Retinal pigment epithelial cell (primary cell): ENCODE data around the gene DDX47.
A peak's percentile ranks its signal among the peaks of the same experiment; 100 is the strongest.

Source experiments
- DNase-seq: peaks from one replicate; pipeline ENCODE4 v3.0.0-alpha.2; 2010; ENCODE audit warnings: low read depth
- H3K4me3 ChIP-seq: 2 replicates; pipeline ENCODE4 v1.5.1; 2011; ENCODE audit warnings: mild to moderate bottlenecking, low read length, control low read depth, moderate library complexity
- CTCF ChIP-seq: conservative IDR thresholded peaks from 2 replicates; pipeline ENCODE4 v1.5.1; 2011; ENCODE audit warnings: low read depth, low read length, control low read depth, inconsistent platforms

The DDX47 gene

GRCh38 chr12:12779529-12779928 is 33.6 kb upstream of the DDX47 start:
- TF ChIP-seq CTCF: no peak
- DNase-seq: peak; percentile 71

GRCh38 chr12:12784116-12784515 is 29.0 kb upstream of the DDX47 start:
- no peak for TF ChIP-seq CTCF
- no peak for DNase-seq
- no peak overlapping the region for H3K4me3 ChIP-seq

More at GRCh38 chr12:12779529-12779928, 33.6 kb upstream of the DDX47 start:
- no peak overlapping the region for H3K4me3 ChIP-seq

GRCh38 chr12:12784911-12785814 is 28.0 kb upstream of the DDX47 start, which contains the start of gene APOLD1:
Gene APOLD1 (plus strand): TSS chr12:12785659. CDS start chr12:12785692, 33 bp downstream.
- TF ChIP-seq CTCF: no peak
- peak within 1 kb of the TSS; percentile 45 for H3K4me3 ChIP-seq
- no peak for DNase-seq

- peak; percentile 42 for DNase-seq
- H3K4me3 ChIP-seq: peak overlapping the region; percentile 45
- TF ChIP-seq CTCF: no peak
Measured at GRCh38 chr12:12786351-12786705, 26.8 kb upstream of the DDX47 start.

- peak; percentile 53 for DNase-seq
- H3K4me3 ChIP-seq: peak overlapping the region; percentile 45
- TF ChIP-seq CTCF: no peak
Measured at GRCh38 chr12:12786706-12787601, 26.2 kb upstream of the DDX47 start.

GRCh38 chr12:12788131-12788530 is 25.0 kb upstream of the DDX47 start:
- H3K4me3 ChIP-seq: no peak overlapping the region
- TF ChIP-seq CTCF: no peak
- DNase-seq: no peak
